Neutrophil (primary cell): Measurements from ENCODE around the gene GRIK4.

Experiments used
- H3K27ac ChIP-seq: fragments of 200-600 bp; sonication (generic); 2 replicates; pipeline ENCODE4 v1.5.1; 2016; ENCODE audit warnings: mild to moderate bottlenecking, moderate library complexity
- H3K27me3 ChIP-seq: fragments of 200-600 bp; sonication (generic); 2 replicates; pipeline ENCODE4 v1.6.0; 2016; ENCODE audit warnings: mild to moderate bottlenecking
- H3K36me3 ChIP-seq: fragments of 200-600 bp; sonication (generic); 2 replicates; pipeline ENCODE4 v1.5.1; 2017
- H3K4me1 ChIP-seq, 2 experiments: fragments of 200-600 bp in 1 of 2; sonication (generic) in 1 of 2; 1 replicate in 1 of 2; 2 replicates in 1 of 2; pipeline versions ENCODE4 v1.5.1 to v1.6.1; 2013 to 2016; ENCODE audit warnings: low read depth in 1 of 2, low read length in 1 of 2, mild to moderate bottlenecking in 1 of 2, moderate library complexity in 1 of 2; ENCODE audit not compliant: control insufficient read depth in 1 of 2, insufficient read depth in 1 of 2
- H3K4me3 ChIP-seq, 2 experiments: fragments of 200-600 bp in 1 of 2; sonication (generic) in 1 of 2; 1 replicate in 1 of 2; 2 replicates in 1 of 2; pipeline ENCODE4 v1.5.1; 2013 to 2016; ENCODE audit warnings: low read depth in 1 of 2, low read length in 1 of 2, mild to moderate bottlenecking in 1 of 2, moderate library complexity in 1 of 2
- H3K9me3 ChIP-seq: fragments of 200-600 bp; sonication (generic); 2 replicates; pipeline ENCODE4 v1.5.1; 2016
- CTCF ChIP-seq: fragments of 200-600 bp; sonication (generic); IDR thresholded peaks from 2 replicates; pipeline ENCODE4 v1.5.1; 2016; ENCODE audit warnings: antibody characterized with exemption

The GRIK4 gene

DNA sequence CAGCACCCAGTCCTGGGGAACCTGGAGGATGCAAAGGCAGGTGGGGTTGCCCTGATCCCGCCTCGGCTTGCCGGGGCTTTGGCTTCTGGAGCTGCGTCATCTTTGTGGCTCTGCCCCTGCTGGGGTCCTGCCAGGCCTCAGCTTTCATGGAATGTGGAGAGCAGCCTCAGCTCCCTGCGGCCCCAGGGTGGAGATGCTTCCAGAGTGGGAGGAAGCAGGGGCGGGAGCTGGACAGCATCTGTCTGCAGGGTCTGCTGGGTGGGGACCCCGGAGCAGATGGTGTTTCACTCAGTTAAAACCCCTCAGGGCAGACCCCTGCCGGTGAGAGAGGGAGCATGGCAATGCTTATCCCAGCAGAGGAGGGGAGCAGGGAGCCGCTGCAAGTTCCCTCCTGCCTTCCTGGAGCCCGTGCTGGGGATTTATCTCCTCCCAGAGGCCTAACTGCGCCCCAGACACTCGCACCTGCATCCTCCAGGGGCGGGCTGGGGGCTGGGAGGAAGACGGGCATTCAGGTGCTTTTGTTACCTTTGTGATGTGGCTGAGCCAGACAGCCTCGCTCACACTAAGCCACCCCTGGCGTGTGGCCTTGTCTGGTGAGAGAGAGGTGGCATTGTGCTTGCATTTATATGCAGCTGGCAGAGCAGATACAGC is 15.7 kb downstream of the GRIK4 start:
- Histone ChIP-seq H3K27me3 (peaks cover 47% of the 10 kb centered on the region), H3K9me3 (no peaks in the 10 kb centered on the region), H3K36me3 (no peaks in the 10 kb centered on the region), H3K4me1 (no peaks in the 10 kb centered on the region), H3K4me3 (no peak overlapping the region), H3K27ac (no peak overlapping the region)
- no peak for TF ChIP-seq CTCF

GRCh38 chr11:120528749-120529148 is 17.2 kb downstream of the GRIK4 start:
- Histone ChIP-seq H3K9me3 (no peaks in the 10 kb centered on the region), H3K27ac (no peak overlapping the region), H3K4me3 (no peak overlapping the region), H3K27me3 (peaks cover 32% of the 10 kb centered on the region), H3K4me1 (no peaks in the 10 kb centered on the region), H3K36me3 (no peaks in the 10 kb centered on the region)
- no peak for TF ChIP-seq CTCF

GRCh38 chr11:120529214-120529613 is 17.7 kb downstream of the GRIK4 start:
- Histone ChIP-seq H3K9me3 (no peaks in the 10 kb centered on the region), H3K27ac (no peak overlapping the region), H3K4me1 (no peaks in the 10 kb centered on the region), H3K27me3 (peaks cover 27% of the 10 kb centered on the region), H3K36me3 (no peaks in the 10 kb centered on the region), H3K4me3 (no peak overlapping the region)
- no peak for TF ChIP-seq CTCF

DNA sequence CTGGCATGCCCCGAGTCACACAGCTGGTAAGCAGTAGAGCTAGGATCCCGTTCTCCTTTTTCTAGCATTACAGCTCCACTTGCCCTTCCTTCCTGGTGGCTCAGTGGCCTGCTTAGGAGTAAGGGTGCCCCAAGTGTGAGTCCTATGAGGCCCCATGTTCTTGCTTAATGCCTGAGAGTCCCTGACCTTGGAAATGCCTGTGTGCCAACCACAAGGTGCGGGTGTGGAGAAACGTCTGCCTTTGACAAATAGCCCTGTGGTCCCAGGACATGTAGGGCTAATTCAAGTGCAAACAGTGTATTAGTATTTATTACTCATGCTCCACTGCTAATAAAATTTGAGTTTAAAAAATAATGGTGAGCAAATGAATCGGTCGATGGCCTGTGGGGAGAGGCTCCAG is 18.4 kb downstream of the GRIK4 start:
- Histone ChIP-seq H3K27ac (no peak overlapping the region), H3K36me3 (no peaks in the 10 kb centered on the region), H3K9me3 (no peaks in the 10 kb centered on the region), H3K4me3 (no peak overlapping the region), H3K27me3 (peaks cover 24% of the 10 kb centered on the region), H3K4me1 (no peaks in the 10 kb centered on the region)
- no peak for TF ChIP-seq CTCF

DNA sequence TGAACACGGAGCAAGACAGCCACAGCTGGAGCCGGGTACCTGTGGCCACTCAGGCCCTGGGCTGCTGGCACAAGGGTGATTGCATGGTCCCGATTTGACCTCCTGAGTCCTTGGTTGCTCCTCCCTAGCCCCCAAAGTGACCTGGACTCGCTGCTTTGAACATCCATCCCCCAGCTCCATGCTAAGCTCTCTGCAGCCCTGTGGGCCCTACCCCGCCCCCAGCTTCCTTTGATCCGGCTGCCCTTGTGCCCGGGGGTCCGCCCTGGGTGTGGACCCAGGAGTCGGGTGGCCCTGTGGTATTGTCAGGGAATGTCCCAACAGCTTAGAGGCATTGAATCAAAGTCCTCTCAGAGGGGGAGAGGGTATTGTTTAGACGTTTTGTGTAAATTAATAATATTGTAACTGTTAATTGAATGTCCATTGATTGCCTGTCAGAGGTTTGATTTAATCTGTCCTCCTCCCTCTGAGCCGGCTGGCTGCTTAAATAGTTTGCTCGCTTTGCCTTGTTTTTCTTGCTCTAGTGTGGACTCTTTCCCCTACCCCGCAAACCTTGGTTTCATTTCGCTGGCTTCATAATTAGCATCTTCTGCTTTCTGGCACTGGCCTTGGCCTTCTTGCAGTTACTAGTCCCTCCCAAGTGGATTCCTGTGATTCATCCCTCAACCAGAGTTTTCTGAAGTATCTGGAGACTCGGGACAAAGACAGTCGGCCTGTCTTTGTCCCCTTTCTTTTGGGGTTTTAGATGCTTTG is 20.7 kb downstream of the GRIK4 start:
- no peaks in the 10 kb centered on the region for H3K9me3 ChIP-seq
- H3K27ac ChIP-seq: no peak overlapping the region
- no peaks in the 10 kb centered on the region for H3K4me1 ChIP-seq
- no peaks in the 10 kb centered on the region for H3K36me3 ChIP-seq
- peaks cover 15% of the 10 kb centered on the region for H3K27me3 ChIP-seq
- TF ChIP-seq CTCF: no peak
- no peak overlapping the region for H3K4me3 ChIP-seq
